OCI-LY3 (cell line): ENCODE results near the gene NCOA1.
"Not testable (repeated sequence)": the region's sequence is repeated elsewhere in the genome, so short reads cannot be mapped to it uniquely, and the experiment has no call there.

Experiments used
- H2AFZ ChIP-seq: fragments of 200-600, 300-600 bp; shearing (Covaris generic); 2 replicates; pipeline ENCODE4 v1.6.0; 2014; ENCODE audit warnings: antibody characterized with exemption, low read depth, low read length
- H3K27ac ChIP-seq: fragments of 200-600, 300-600 bp; sonication (generic); 2 replicates; pipeline ENCODE4 v1.5.1; 2014; ENCODE audit warnings: mild to moderate bottlenecking, low read length, moderate library complexity, mixed read lengths
- H3K27me3 ChIP-seq: fragments of 200-600, 300-600 bp; sonication (generic); 2 replicates; pipeline ENCODE4 v1.6.1; 2014; ENCODE audit warnings: low read depth, low read length, mixed read lengths
- H3K36me3 ChIP-seq: fragments of 200-600, 300-600 bp; sonication (generic); replicated peaks from 2 replicates; pipeline ENCODE3; 2014; ENCODE audit warnings: low read depth, low read length, mixed read lengths
- H3K4me1 ChIP-seq: fragments of 300-600, 200-600 bp; sonication (generic); 2 replicates; pipeline ENCODE4 v1.6.1; 2014; ENCODE audit warnings: low read length, mixed read lengths
- H3K4me2 ChIP-seq: fragments of 200-600, 300-600 bp; sonication (generic); 2 replicates; pipeline ENCODE4 v1.6.1; 2014; ENCODE audit warnings: low read length, mixed read lengths
- H3K4me3 ChIP-seq: fragments of 300-600, 200-600 bp; sonication (generic); 2 replicates; pipeline ENCODE4 v1.5.1; 2014; ENCODE audit warnings: antibody characterized with exemption, mild to moderate bottlenecking, low read length, moderate library complexity
- H3K79me2 ChIP-seq: fragments of 300-600, 200-600 bp; shearing (Covaris generic); 2 replicates; pipeline ENCODE4 v1.6.1; 2014; ENCODE audit warnings: mild to moderate bottlenecking, low read length, mixed read lengths
- H3K9ac ChIP-seq: fragments of 300-600, 200-600 bp; shearing (Covaris generic); 2 replicates; pipeline ENCODE4 v1.6.0; 2014; ENCODE audit warnings: mild to moderate bottlenecking, low read length, moderate library complexity
- H3K9me3 ChIP-seq: fragments of 200-600, 300-600 bp; shearing (Covaris generic); 2 replicates; pipeline ENCODE4 v1.6.1; 2014; ENCODE audit warnings: low read length, mixed read lengths; ENCODE audit not compliant: insufficient read depth
- H4K20me1 ChIP-seq: fragments of 200-600, 300-600 bp; sonication (generic); 2 replicates; pipeline ENCODE4 v1.6.1; 2016; ENCODE audit warnings: low read length, mixed read lengths; ENCODE audit not compliant: insufficient read depth
- CTCF ChIP-seq: fragments of 200-600, 300-600 bp; sonication (generic); IDR thresholded peaks from 2 replicates; pipeline ENCODE4 v1.5.1; 2014; ENCODE audit warnings: antibody characterized with exemption, low read length, low read depth
- EZH2phosphoT487 ChIP-seq: fragments of 200-600 bp; shearing (Covaris generic); IDR thresholded peaks from 2 replicates; pipeline ENCODE4 v1.6.1; 2018; ENCODE audit warnings: antibody characterized with exemption, mixed run types, low read depth

The NCOA1 gene

GRCh38 chr2:24672589-24672988 lies 181.5 kb downstream of the NCOA1 start:
- no peak overlapping the region for H2AFZ ChIP-seq

GRCh38 chr2:24675338-24675737 lies 184.3 kb downstream of the NCOA1 start:
- Histone ChIP-seq H3K4me1 (peaks cover 9% of the 10 kb centered on the region), H3K36me3 (peaks cover 3% of the 10 kb centered on the region), H3K4me3 (no peak overlapping the region), H3K27ac (no peak overlapping the region), H3K4me2 (no peak overlapping the region), H3K9me3 (no peaks in the 10 kb centered on the region), H3K9ac (no peak overlapping the region), H4K20me1 (no peaks in the 10 kb centered on the region), H3K79me2 (no peaks in the 10 kb centered on the region), H2AFZ (no peak overlapping the region), H3K27me3 (no peaks in the 10 kb centered on the region)
- TF ChIP-seq CTCF (no peak), EZH2phosphoT487 (no peak)

More at GRCh38 chr2:24672589-24672988, 181.5 kb downstream of the NCOA1 start:
- Histone ChIP-seq H3K4me1 (peaks cover 9% of the 10 kb centered on the region), H4K20me1 (no peaks in the 10 kb centered on the region), H3K9me3 (no peaks in the 10 kb centered on the region), H3K27me3 (no peaks in the 10 kb centered on the region), H3K4me2 (peak overlapping the region; percentile 21; the same call in 1 of the 2 replicates), H3K27ac (no peak overlapping the region), H3K36me3 (no peaks in the 10 kb centered on the region), H3K79me2 (no peaks in the 10 kb centered on the region), H3K4me3 (no peak overlapping the region), H3K9ac (no peak overlapping the region)
- TF ChIP-seq EZH2phosphoT487 (no peak), CTCF (no peak)

GRCh38 chr2:24676493-24676892 lies 185.4 kb downstream of the NCOA1 start:
- H3K9me3 ChIP-seq: no peaks in the 10 kb centered on the region
- H4K20me1 ChIP-seq: no peaks in the 10 kb centered on the region
- peaks cover 4% of the 10 kb centered on the region for H3K36me3 ChIP-seq
- H3K4me1 ChIP-seq: peaks cover 9% of the 10 kb centered on the region
- no peak overlapping the region for H3K9ac ChIP-seq
- H3K79me2 ChIP-seq: no peaks in the 10 kb centered on the region
- H2AFZ ChIP-seq: no peak overlapping the region
- no peak overlapping the region for H3K4me3 ChIP-seq
- no peak overlapping the region for H3K27ac ChIP-seq
- no peak overlapping the region for H3K4me2 ChIP-seq
- TF ChIP-seq EZH2phosphoT487: no peak
- no peak for TF ChIP-seq CTCF
- H3K27me3 ChIP-seq: no peaks in the 10 kb centered on the region

GRCh38 chr2:24678066-24678465 lies 187.0 kb downstream of the NCOA1 start:
- not testable (repeated sequence) for H3K9ac ChIP-seq, H3K27ac ChIP-seq, H3K79me2 ChIP-seq, H3K4me2 ChIP-seq, H3K9me3 ChIP-seq, H3K4me3 ChIP-seq, H3K27me3 ChIP-seq, H2AFZ ChIP-seq, H3K4me1 ChIP-seq, H4K20me1 ChIP-seq, H3K36me3 ChIP-seq

GRCh38 chr2:24680196-24680595 lies 189.1 kb downstream of the NCOA1 start:
- Histone ChIP-seq H2AFZ (no peak overlapping the region), H3K27ac (no peak overlapping the region), H3K9ac (no peak overlapping the region), H3K9me3 (no peaks in the 10 kb centered on the region), H3K36me3 (peaks cover 6% of the 10 kb centered on the region), H3K4me1 (no peaks in the 10 kb centered on the region), H3K4me2 (no peak overlapping the region), H4K20me1 (no peaks in the 10 kb centered on the region), H3K4me3 (no peak overlapping the region), H3K79me2 (no peaks in the 10 kb centered on the region), H3K27me3 (no peaks in the 10 kb centered on the region)
- TF ChIP-seq CTCF (no peak), EZH2phosphoT487 (no peak)
